H1 (cell line): ENCODE measurements around the gene EXOSC7. TPM values are rescaled to one million over a fixed set of nuclear protein-coding genes. Genes with fewer than 3 reads are reported as not detected.

Source experiments
- CTCF ChIA-PET: fragments of 300-600 bp; sonication (Branson Sonifier 250); formaldehyde crosslinking; loops from one replicate; lab custom pipeline; 2021; ENCODE audit not compliant: partially characterized antibody; lab: Charles Lee
- POLR2A ChIA-PET: fragments of 300-600 bp; sonication (Branson Sonifier 250); formaldehyde crosslinking; loops from one replicate; lab custom pipeline; 2021; ENCODE audit warnings: inconsistent platforms; ENCODE audit not compliant: partially characterized antibody; lab: Charles Lee
- DNase-seq, 2 experiments: peaks; one replicate each; pipeline versions ENCODE4 v3.0.0 to v3.0.0-alpha.2; 2010 to 2022; ENCODE audit warnings: low spot score in 2 of 2, low read depth in 1 of 2, mixed read lengths in 1 of 2
- FAIRE-seq: peaks from 2 replicates; lab custom pipeline; 2011; peaks lifted over from hg19 to GRCh38; lab: Jason Lieb, UNC
- H2AFZ ChIP-seq: 2 replicates; pipeline ENCODE4 v1.8.1; 2012; ENCODE audit warnings: low read length, inconsistent platforms
- H2AK5ac ChIP-seq: 2 replicates; pipeline ENCODE4 v1.6.1; 2013; ENCODE audit warnings: low read depth, low read length
- H2BK120ac ChIP-seq: replicated peaks from 2 replicates; pipeline ENCODE3; 2013; ENCODE audit warnings: low read depth, low read length, inconsistent platforms
- H2BK12ac ChIP-seq: 2 replicates; pipeline ENCODE4 v1.6.1; 2013; ENCODE audit warnings: low read depth, low read length
- H2BK15ac ChIP-seq: 2 replicates; pipeline ENCODE4 v1.6.1; 2013; ENCODE audit warnings: low read length
- H2BK20ac ChIP-seq: 2 replicates; pipeline ENCODE4 v1.6.1; 2013; ENCODE audit warnings: low read length
- H2BK5ac ChIP-seq: 2 replicates; pipeline ENCODE4 v1.6.1; 2013; ENCODE audit warnings: low read depth, low read length
- H3K14ac ChIP-seq: 2 replicates; pipeline ENCODE4 v1.6.1; 2013; ENCODE audit warnings: inconsistent platforms; ENCODE audit not compliant: insufficient read length
- H3K18ac ChIP-seq: 2 replicates; pipeline ENCODE4 v1.6.1; 2013; ENCODE audit warnings: low read length; ENCODE audit errors: extremely low read depth
- H3K23ac ChIP-seq: 2 replicates; pipeline ENCODE4 v1.6.1; 2013; ENCODE audit warnings: inconsistent platforms; ENCODE audit not compliant: insufficient read length
- H3K23me2 ChIP-seq: 2 replicates; pipeline ENCODE4 v1.6.1; 2013; ENCODE audit warnings: low read depth, low read length
- H3K27ac ChIP-seq: 2 replicates; pipeline ENCODE4 v1.6.1; 2011; ENCODE audit warnings: low read depth, low read length, inconsistent platforms
- H3K27me3 ChIP-seq, 4 experiments: replicated peaks in 1 of 4; 1 replicate in 1 of 4; 2 replicates in 3 of 4; pipeline versions ENCODE4 v1.6.1 to v1.8.1; 2011 to 2013; ENCODE audit warnings: low read length in 3 of 4, mild to moderate bottlenecking in 3 of 4, inconsistent platforms in 2 of 4, mixed read lengths in 2 of 4, moderate library complexity in 1 of 4; ENCODE audit not compliant: control insufficient read depth in 3 of 4, insufficient read depth in 3 of 4; ENCODE audit errors: extremely low read depth in 1 of 4
- H3K36me3 ChIP-seq, 4 experiments: 2 replicates each; pipeline versions ENCODE4 v1.6.1 to v1.8.1; 2011 to 2013; ENCODE audit warnings: mild to moderate bottlenecking in 4 of 4, low read length in 3 of 4, moderate library complexity in 2 of 4, control low read depth in 1 of 4, inconsistent platforms in 1 of 4; ENCODE audit not compliant: insufficient read depth in 4 of 4, control insufficient read depth in 2 of 4
- H3K4ac ChIP-seq: replicated peaks from 2 replicates; pipeline ENCODE3; 2013; ENCODE audit warnings: low read length, low read depth, mixed read lengths, inconsistent platforms; ENCODE audit not compliant: insufficient read length
- H3K4me1 ChIP-seq, 4 experiments: replicated peaks in 1 of 4; 1 replicate in 1 of 4; 2 replicates in 3 of 4; pipeline versions ENCODE4 v1.6.1 to v1.8.1; 2011 to 2013; ENCODE audit warnings: low read length in 3 of 4, inconsistent platforms in 2 of 4, mixed read lengths in 1 of 4; ENCODE audit not compliant: insufficient read depth in 4 of 4, control insufficient read depth in 3 of 4
- H3K4me2 ChIP-seq, 2 experiments: 2 replicates each; pipeline versions ENCODE4 v1.6.1 to v1.8.1; 2011 to 2013; ENCODE audit warnings: low read depth in 2 of 2, low read length in 2 of 2, control low read depth in 1 of 2, inconsistent platforms in 1 of 2, mild to moderate bottlenecking in 1 of 2; ENCODE audit not compliant: insufficient read depth in 1 of 2
- H3K4me3 ChIP-seq, 4 experiments: fragments of 200-600, 300-600 bp in 1 of 4; sonication (generic), shearing (Covaris generic), sonication (Bioruptor Twin) in 1 of 4; 2 replicates each; pipeline versions ENCODE4 v1.5.1 to v1.8.1; 2011 to 2016; ENCODE audit warnings: low read length in 4 of 4, low read depth in 3 of 4, control low read depth in 2 of 4, inconsistent platforms in 2 of 4, mild to moderate bottlenecking in 2 of 4, mixed read lengths in 1 of 4, moderate library complexity in 1 of 4; ENCODE audit not compliant: insufficient read depth in 2 of 4; ENCODE audit errors: extremely low read depth in 1 of 4
- H3K56ac ChIP-seq: replicated peaks from 2 replicates; pipeline ENCODE3; 2013; ENCODE audit warnings: low read depth, mild to moderate bottlenecking, mixed read lengths, low read length, inconsistent platforms; ENCODE audit not compliant: insufficient read length
- H3K79me1 ChIP-seq: 2 replicates; pipeline ENCODE4 v1.6.1; 2013; ENCODE audit warnings: low read depth, low read length, control low read depth
- H3K79me2 ChIP-seq, 2 experiments: 2 replicates each; pipeline versions ENCODE4 v1.6.1 to v1.8.1; 2012 to 2013; ENCODE audit warnings: low read length in 2 of 2, mild to moderate bottlenecking in 2 of 2, inconsistent platforms in 1 of 2; ENCODE audit not compliant: insufficient read depth in 2 of 2, control insufficient read depth in 1 of 2
- H3K9ac ChIP-seq, 4 experiments: replicated peaks in 1 of 4; 1 replicate in 1 of 4; 2 replicates in 3 of 4; pipeline versions ENCODE4 v1.6.1 to v1.8.1; 2011 to 2013; ENCODE audit warnings: low read depth in 3 of 4, low read length in 3 of 4, control low read depth in 2 of 4, mild to moderate bottlenecking in 2 of 4, moderate library complexity in 2 of 4, inconsistent platforms in 1 of 4; ENCODE audit errors: extremely low read depth in 1 of 4
- H3K9me3 ChIP-seq, 2 experiments: 2 replicates each; pipeline versions ENCODE4 v1.6.1 to v1.8.1; 2012 to 2013; ENCODE audit warnings: mild to moderate bottlenecking in 2 of 2, moderate library complexity in 2 of 2, control low read depth in 1 of 2, inconsistent platforms in 1 of 2, low read depth in 1 of 2, low read length in 1 of 2, mixed read lengths in 1 of 2; ENCODE audit not compliant: insufficient read depth in 2 of 2
- H4K20me1 ChIP-seq, 2 experiments: replicated peaks in 1 of 2; 2 replicates each; pipeline versions ENCODE3 to v1.8.1; 2011 to 2013; ENCODE audit warnings: inconsistent platforms in 2 of 2, low read length in 2 of 2, mild to moderate bottlenecking in 1 of 2; ENCODE audit not compliant: insufficient read depth in 2 of 2, control insufficient read depth in 1 of 2
- H4K5ac ChIP-seq: 2 replicates; pipeline ENCODE4 v1.6.1; 2013; ENCODE audit warnings: low read length, low read depth, mixed read lengths, inconsistent platforms; ENCODE audit not compliant: insufficient read length
- H4K8ac ChIP-seq: 2 replicates; pipeline ENCODE4 v1.8.0; 2013; ENCODE audit warnings: mild to moderate bottlenecking, moderate library complexity, low read length, inconsistent platforms; ENCODE audit not compliant: insufficient read depth; ENCODE audit errors: extremely low read depth
- H4K91ac ChIP-seq: replicated peaks from 2 replicates; pipeline ENCODE3; 2013; ENCODE audit warnings: low read length, mixed read lengths, inconsistent platforms; ENCODE audit not compliant: insufficient read length
- BACH1 ChIP-seq: IDR thresholded peaks from 2 replicates; pipeline ENCODE4 v1.6.1; 2012; ENCODE audit warnings: low read length, improper control_type of control experiment
- CBX8 ChIP-seq: fragments of 300-800, 300-1000 bp; sonication (generic); IDR thresholded peaks from 2 replicates; pipeline ENCODE4 v1.7.1; 2016; ENCODE audit warnings: low read depth, low read length, borderline replicate concordance
- CHD1 ChIP-seq: IDR thresholded peaks from 2 replicates; pipeline ENCODE4 v1.6.1; 2012; ENCODE audit warnings: low read depth, low read length, improper control_type of control experiment
- CTBP2 ChIP-seq: IDR thresholded peaks from 2 replicates; pipeline ENCODE4 v1.7.0; 2011; ENCODE audit warnings: borderline replicate concordance, mild to moderate bottlenecking, moderate library complexity, mixed read lengths, low read length; ENCODE audit not compliant: insufficient read depth, insufficient read length
- FOSL1 ChIP-seq: IDR thresholded peaks from 2 replicates; pipeline ENCODE4 v1.6.1; 2011; ENCODE audit warnings: mild to moderate bottlenecking, low read depth, low read length, moderate library complexity; ENCODE audit not compliant: insufficient read depth
- HDAC6 ChIP-seq: IDR thresholded peaks from one replicate; pipeline ENCODE4 v1.7.1; 2012; ENCODE audit warnings: low read depth, mild to moderate bottlenecking, inconsistent platforms, low read length, moderate library complexity
- NRF1 ChIP-seq: IDR thresholded peaks from 2 replicates; pipeline ENCODE4 v1.6.1; 2011; ENCODE audit warnings: mild to moderate bottlenecking, low read depth, low read length, improper control_type of control experiment
- RNF2 ChIP-seq: fragments of 200-900, 300-1000 bp; sonication (generic); IDR thresholded peaks from 2 replicates; pipeline ENCODE4 v1.7.1; 2016; ENCODE audit warnings: borderline replicate concordance, low read depth, mild to moderate bottlenecking, antibody characterized with exemption, low read length; ENCODE audit not compliant: poor library complexity, severe bottlenecking; ENCODE audit errors: missing control alignments
- RXRA ChIP-seq: IDR thresholded peaks from 2 replicates; pipeline ENCODE4 v1.6.1; 2011; ENCODE audit warnings: low read depth, mild to moderate bottlenecking, low read length, moderate library complexity; ENCODE audit not compliant: insufficient read depth
- SP4 ChIP-seq: IDR thresholded peaks from 2 replicates; pipeline ENCODE4 v1.6.1; 2012; ENCODE audit warnings: low read length, inconsistent platforms
- TCF12 ChIP-seq: IDR thresholded peaks from 2 replicates; pipeline ENCODE4 v1.6.1; 2011; ENCODE audit warnings: low read depth, mild to moderate bottlenecking, low read length
- WGBS, 2 experiments: shearing (Covaris generic) in 1 of 2; methylation state at CpG; one replicate each; pipeline versions ENCODE4 v1.1.6 to v1.1.7; 2013 to 2015; ENCODE audit warnings: low lambda C conversion rate in 2 of 2, mixed read lengths in 2 of 2, inconsistent platforms in 1 of 2, low coverage in 1 of 2, missing lambda C conversion rate in 1 of 2; ENCODE audit not compliant: insufficient replicate concordance in 2 of 2, insufficient coverage in 1 of 2, insufficient read length in 1 of 2; ENCODE audit errors: extremely low coverage in 1 of 2, missing lambda C conversion rate in 1 of 2; 5-methylcytosine and 5-hydroxymethylcytosine counted together
- polyA plus RNA-seq, 7 experiments: library from polyadenylated mRNA; depleted of rRNA in 3 of 7; stranded (reverse) in 5 of 7; unstranded in 2 of 7; fragments of >200 nt in 5 of 7; fragments of 200-250 nt in 2 of 7; gene quantifications; 1 replicate in 5 of 7; 2 replicates in 1 of 7; 4 replicates in 1 of 7; pipeline versions ENCODE4 v1.2.1 to v1.2.3, GENCODE V29; 2011 to 2013; ENCODE audit warnings: missing spikeins in 2 of 7, mixed read lengths in 2 of 7
- total RNA-seq: library from RNA; stranded (reverse); fragmentation: NEBNext Ultra II Directional; extraction: Animal tissue kit (Norgen Biotek cat#: 25700); gene quantifications from 2 replicates; pipeline ENCODE4 v1.2.1, GENCODE V29; 2021

The EXOSC7 gene
- total and polyA plus RNA-seq, 2 of the 8 experiments (the other 6 are each of a cell fraction or from before 2014, with no cell fraction given), result 92.7 to 94.5 TPM

GRCh38 chr3:44966795-44967278 is 9.2 kb upstream of the EXOSC7 start:
- DNase-seq (no peak), FAIRE-seq (no peak)
- no peak overlapping the region for H2BK15ac ChIP-seq
- no peak overlapping the region for H3K4ac ChIP-seq
- no peak overlapping the region for H3K4me2 ChIP-seq
- H2BK20ac ChIP-seq, result no peak overlapping the region
- H3K9ac ChIP-seq, result no peak overlapping the region
- CTCF ChIA-PET, result interaction anchor here (2.2 to 2.8 kb wide), 2 partner anchors 7 to 52 kb away, joined by 4 to 7 read pairs; no protein-coding TSS in a partner anchor
- no peaks in the 10 kb centered on the region for H3K23me2 ChIP-seq
- POLR2A ChIA-PET, result no interaction called here
- H4K20me1 ChIP-seq, result peaks cover 1 to 2% of the 10 kb centered on the region in 2 experiments
- TF ChIP-seq RNF2 (no peak), FOSL1 (no peak), CHD1 (no peak), HDAC6 (no peak), SP4 (no peak), TCF12 (no peak), CTBP2 (no peak), NRF1 (no peak), BACH1 (no peak), CBX8 (no peak), RXRA (no peak)
- no peak overlapping the region for H2BK12ac ChIP-seq
- no peak overlapping the region for H4K5ac ChIP-seq
- H2AK5ac ChIP-seq, result no peak overlapping the region
- no peak overlapping the region for H3K14ac ChIP-seq
- H3K4me1 ChIP-seq, result no peaks in the 10 kb centered on the region
- H3K36me3 ChIP-seq, result no peaks in the 10 kb centered on the region
- no peak overlapping the region for H2BK5ac ChIP-seq
- H3K79me2 ChIP-seq, result peaks cover 1 to 93% of the 10 kb centered on the region in 2 experiments
- no peak overlapping the region for H4K8ac ChIP-seq
- H3K79me1 ChIP-seq, result peaks cover 8% of the 10 kb centered on the region
- no peak overlapping the region for H2BK120ac ChIP-seq
- no peak overlapping the region for H3K56ac ChIP-seq
- no peaks in the 10 kb centered on the region for H3K27me3 ChIP-seq
- WGBS, 2 experiments, result 94% methylated on average over 3 of the region's 3 CpGs; no CpG with 5 or more reads in 1 of the 2 experiments
- no peak overlapping the region for H3K23ac ChIP-seq
- H3K9me3 ChIP-seq, result no peaks in the 10 kb centered on the region
- H3K18ac ChIP-seq, result no peak overlapping the region
- no peak overlapping the region for H2AFZ ChIP-seq
- H3K27ac ChIP-seq, result no peak overlapping the region
- no peak overlapping the region for H3K4me3 ChIP-seq
- no peak overlapping the region for H4K91ac ChIP-seq
